Endothelial cell of umbilical vein (primary cell): ENCODE data around the gene MYLK2. TPM values are rescaled to one million over a fixed set of nuclear protein-coding genes. Genes with fewer than 3 reads are reported as not detected.

Source experiments
- BruUV-seq: library from RNA; stranded (reverse); fragments of 400-500 nt; replicated peaks from 2 replicates; lab custom pipeline; 2021; lab: Mats Ljungman, UMichigan
- CTCF ChIA-PET: fragments of 300-600, 350-600 bp; sonication (Branson Sonifier 250); formaldehyde crosslinking; loops from one replicate; lab custom pipeline; 2021; ENCODE audit warnings: antibody characterized with exemption, inconsistent platforms; lab: Charles Lee
- POLR2A ChIA-PET: fragments of 300-600, 350-600 bp; sonication (Branson Sonifier 250); formaldehyde crosslinking; loops from one replicate; lab custom pipeline; 2021; ENCODE audit warnings: antibody characterized with exemption, inconsistent platforms; lab: Charles Lee
- DNase-seq: peaks from one replicate; pipeline ENCODE4 v3.0.0-alpha.2; 2011; ENCODE audit warnings: low read depth, low spot score
- FAIRE-seq: peaks from 2 replicates; lab custom pipeline; 2011; peaks lifted over from hg19 to GRCh38; lab: Jason Lieb, UNC
- H2AFZ ChIP-seq: 2 replicates; pipeline ENCODE4 v1.6.0; 2012; ENCODE audit warnings: low read depth, low read length, control low read depth, inconsistent platforms
- H3K27ac ChIP-seq: 2 replicates; pipeline ENCODE4 v1.5.1; 2011; ENCODE audit warnings: low read depth, mild to moderate bottlenecking, control low read depth, low read length, moderate library complexity; ENCODE audit not compliant: insufficient read depth
- H3K27me3 ChIP-seq, 2 experiments: 2 replicates each; pipeline versions ENCODE4 v1.6.0 to v1.6.1; 2011; ENCODE audit warnings: low read length in 2 of 2, mixed read lengths in 1 of 2; ENCODE audit not compliant: control insufficient read depth in 2 of 2, insufficient read depth in 2 of 2
- H3K36me3 ChIP-seq, 2 experiments: 2 replicates in 1 of 2; 3 replicates in 1 of 2; pipeline ENCODE4 v1.5.1; 2011; ENCODE audit warnings: low read length in 2 of 2, mild to moderate bottlenecking in 1 of 2, moderate library complexity in 1 of 2; ENCODE audit not compliant: control insufficient read depth in 2 of 2, insufficient read depth in 2 of 2; ENCODE audit errors: extremely low read depth in 1 of 2
- H3K4me1 ChIP-seq: 3 replicates; pipeline ENCODE4 v1.5.1; 2011; ENCODE audit warnings: mild to moderate bottlenecking, low read length; ENCODE audit not compliant: control insufficient read depth, insufficient read depth; ENCODE audit errors: extremely low read depth
- H3K4me2 ChIP-seq: 2 replicates; pipeline ENCODE4 v1.6.1; 2011; ENCODE audit warnings: low read length, control low read depth, mixed read lengths; ENCODE audit not compliant: insufficient read depth
- H3K4me3 ChIP-seq, 3 experiments: fragments of 200-600 bp in 1 of 3; sonication (generic), shearing (Covaris generic) in 1 of 3; replicated peaks in 1 of 3; 2 replicates each; pipeline ENCODE4 v1.5.1; 2011 to 2016; ENCODE audit warnings: control low read depth in 3 of 3, low read length in 3 of 3, mild to moderate bottlenecking in 2 of 3, inconsistent platforms in 1 of 3, low read depth in 1 of 3, moderate library complexity in 1 of 3; ENCODE audit not compliant: insufficient read depth in 1 of 3
- H3K79me2 ChIP-seq: 2 replicates; pipeline ENCODE4 v1.6.0; 2012; ENCODE audit warnings: low read length, inconsistent platforms; ENCODE audit not compliant: control insufficient read depth, insufficient read depth
- H3K9ac ChIP-seq: replicated peaks from 2 replicates; pipeline ENCODE3; 2011; ENCODE audit warnings: low read length, control low read depth; ENCODE audit not compliant: insufficient read depth; ENCODE audit errors: extremely low read depth
- H3K9me1 ChIP-seq: replicated peaks from 3 replicates; pipeline ENCODE4 v1.6.0; 2011; ENCODE audit warnings: mild to moderate bottlenecking, low read length; ENCODE audit not compliant: control insufficient read depth, insufficient read depth; ENCODE audit errors: extremely low read depth
- H3K9me3 ChIP-seq: replicated peaks from 2 replicates; pipeline ENCODE4 v1.5.1; 2012; ENCODE audit warnings: low read length, inconsistent platforms; ENCODE audit not compliant: control insufficient read depth, insufficient read depth
- H4K20me1 ChIP-seq: replicated peaks from 2 replicates; pipeline ENCODE3; 2011; ENCODE audit warnings: mild to moderate bottlenecking, low read length; ENCODE audit not compliant: control insufficient read depth, insufficient read depth; ENCODE audit errors: extremely low read depth
- EZH2 ChIP-seq: IDR thresholded peaks from 2 replicates; pipeline ENCODE4 v1.6.1; 2012; ENCODE audit warnings: borderline replicate concordance, low read depth, mild to moderate bottlenecking, moderate library complexity, low read length, inconsistent platforms; ENCODE audit not compliant: severe bottlenecking
- FOS ChIP-seq: IDR thresholded peaks from 2 replicates; pipeline ENCODE4 v1.6.1; 2011; ENCODE audit warnings: mild to moderate bottlenecking, low read length, moderate library complexity, borderline replicate concordance; ENCODE audit not compliant: insufficient read depth
- GATA2 ChIP-seq: IDR thresholded peaks from 2 replicates; pipeline ENCODE4 v1.7.0; 2011; ENCODE audit warnings: low read depth, mild to moderate bottlenecking, moderate library complexity, mixed read lengths, low read length; ENCODE audit not compliant: insufficient read length, insufficient read depth
- JUN ChIP-seq: IDR thresholded peaks from 2 replicates; pipeline ENCODE4 v1.6.1; 2011; ENCODE audit warnings: borderline replicate concordance, low read depth; ENCODE audit not compliant: insufficient read length, insufficient read depth
- MYC ChIP-seq: IDR thresholded peaks from one replicate; pipeline ENCODE4 v1.6.1; 2011; ENCODE audit warnings: mild to moderate bottlenecking, low read depth, low read length
- POLR2A ChIP-seq: IDR thresholded peaks from 2 replicates; pipeline ENCODE4 v1.6.1; 2012; ENCODE audit warnings: low read depth, mild to moderate bottlenecking, control low read depth, low read length
- POLR2AphosphoS5 ChIP-seq: IDR thresholded peaks from 2 replicates; pipeline ENCODE4 v1.6.1; 2012; ENCODE audit warnings: low read depth, mild to moderate bottlenecking, control low read depth, low read length, moderate library complexity; ENCODE audit not compliant: insufficient read depth
- dilution Hi-C: fragments of 300-500 bp; cut with MboI; formaldehyde crosslinking; loops from one replicate; pipeline ENCODE4 v1.15.0; 2019; ENCODE audit warnings: low sequenced_read_pairs; ENCODE audit not compliant: extremely low pct_ligation_motif_present
- intact Hi-C: fragments of 100-400 bp; cut with micrococcal nuclease; formaldehyde crosslinking; loops from one replicate; pipeline ENCODE4 v1.10.0; 2022
- polyA plus RNA-seq, 4 experiments: library from polyadenylated mRNA; depleted of rRNA in 3 of 4; stranded (reverse) in 3 of 4; unstranded in 1 of 4; fragments of >200 nt; gene quantifications; 2 replicates each; pipeline versions ENCODE4 v1.2.1 to v1.2.3, GENCODE V29; 2011 to 2012; ENCODE audit warnings: missing spikeins in 1 of 4
- total RNA-seq: library from RNA; stranded (reverse); gene quantifications from 2 replicates; pipeline ENCODE4 v1.2.3, GENCODE V29; 2021
- TF ChIP-seq, protein P1 (sequence below), 2 donors: IDR thresholded peaks; 1 replicate in 1 of 2; 2 replicates in 1 of 2; pipeline ENCODE4 v1.5.1; 2011; ENCODE audit warnings: low read length in 2 of 2, mild to moderate bottlenecking in 2 of 2, moderate library complexity in 2 of 2, control low read depth in 1 of 2, inconsistent platforms in 1 of 2, low read depth in 1 of 2; ENCODE audit not compliant: insufficient read depth in 1 of 2; ENCODE audit errors: extremely low read depth in 1 of 2
- TF ChIP-seq, protein P2 (sequence below): IDR thresholded peaks from 2 replicates; pipeline ENCODE4 v1.6.1; 2011; ENCODE audit not compliant: insufficient read depth, insufficient read length

MYLK2 gene
- total and polyA plus RNA-seq, 2 donors (not counting 3 experiments of a cell fraction or from before 2014, with no cell fraction given), result 2.6 to 2.7 TPM

DNA sequence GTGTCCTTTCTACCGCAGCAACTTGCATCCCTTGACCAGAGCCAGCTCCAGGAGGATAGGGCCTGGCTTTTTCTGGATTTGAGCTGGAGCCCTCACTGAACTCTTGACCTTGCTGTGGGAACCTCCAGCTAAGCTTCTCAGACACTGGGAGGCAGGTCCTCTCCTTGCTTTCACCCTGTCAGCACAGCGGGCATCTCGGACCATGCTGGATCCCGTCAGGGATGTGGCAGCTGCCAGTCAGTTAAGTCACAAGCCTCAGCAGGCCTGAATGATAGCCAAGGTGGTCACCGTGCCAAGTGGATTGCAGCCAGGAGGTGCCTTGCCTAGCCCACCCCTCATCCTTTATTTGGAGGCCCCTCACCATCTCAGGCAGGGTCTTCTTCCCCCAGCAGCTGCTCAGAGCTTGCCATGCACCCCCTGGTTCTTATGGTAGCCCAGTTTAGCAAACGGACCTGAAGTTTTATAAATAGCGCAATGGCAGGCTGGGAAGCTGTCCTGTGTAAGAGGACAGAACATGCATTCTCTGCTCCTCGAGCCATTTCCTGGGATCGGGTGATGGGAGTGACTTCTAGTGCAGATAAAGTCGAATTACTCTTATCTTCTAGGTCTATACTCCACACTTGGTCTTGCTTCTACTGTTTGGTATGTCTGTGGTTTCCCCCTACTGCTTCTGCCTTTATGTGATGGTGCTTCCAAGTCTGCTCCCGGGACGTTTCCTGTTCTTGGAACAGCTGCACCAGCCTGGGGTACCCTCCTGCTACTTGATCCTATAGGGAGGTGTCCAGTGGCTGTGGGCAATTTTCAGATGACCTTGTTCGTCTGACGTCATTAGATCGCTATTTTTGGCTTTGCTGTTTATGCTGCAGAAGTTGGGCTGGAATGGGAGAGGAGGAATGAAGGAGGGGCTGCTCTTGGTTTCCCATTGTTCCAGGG lies 7.1 kb upstream of the MYLK2 start:
- Histone ChIP-seq H2AFZ (no peak overlapping the region), H3K36me3 (no peaks in the 10 kb centered on the region), H3K27ac (no peak overlapping the region), H3K4me1 (peaks cover 8% of the 10 kb centered on the region), H3K9me3 (no peaks in the 10 kb centered on the region), H3K4me2 (no peak overlapping the region), H3K27me3 (no peaks in the 10 kb centered on the region), H3K4me3 (no peak overlapping the region), H3K9me1 (no peaks in the 10 kb centered on the region), H4K20me1 (no peaks in the 10 kb centered on the region), H3K9ac (no peak overlapping the region), H3K79me2 (no peaks in the 10 kb centered on the region)
- peak; percentile 69 for DNase-seq
- TF ChIP-seq JUN (peak; percentile 54), MYC (no peak)
- ChIA-PET CTCF (interaction anchor here (0.8 kb wide), 1 partner anchor 11 kb away, joined by 3 read pairs; no protein-coding TSS in a partner anchor), POLR2A (no interaction called here)
- peak; percentile 54 for FAIRE-seq
- intact Hi-C loops, result no loop called here
- no TSS peak for BruUV-seq
- dilution Hi-C loops, result no loop called here

DNA sequence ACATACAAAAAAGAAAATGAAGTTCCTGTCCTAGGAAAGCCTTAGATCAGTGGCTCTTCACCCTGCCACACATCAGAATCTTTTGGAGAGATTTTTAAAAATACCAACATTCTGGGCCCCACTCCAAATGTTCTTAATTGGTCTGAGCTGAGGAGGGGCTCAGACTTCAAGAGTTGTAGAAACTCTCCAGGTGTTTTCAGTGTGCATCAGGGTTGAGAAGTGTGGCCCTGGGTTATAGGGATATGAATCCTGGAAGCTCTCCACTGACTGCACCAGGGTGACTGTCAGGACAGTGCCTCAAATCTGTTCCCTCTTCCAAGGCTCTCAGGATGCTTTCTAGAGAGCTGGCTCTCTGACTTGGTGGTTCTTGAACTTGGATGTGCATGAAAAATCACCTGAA lies 5.5 kb upstream of the MYLK2 start:
- ChIA-PET POLR2A (no interaction called here), CTCF (interaction anchor here (0.6 to 2.4 kb wide), 7 partner anchors 10 to 246 kb away, joined by 3 to 11 read pairs (median 4); no protein-coding TSS in a partner anchor)
- dilution Hi-C loops (no loop called here), intact Hi-C loops (no loop called here)
- DNase-seq (no peak), FAIRE-seq (no peak)
- no peaks in the 10 kb centered on the region for H3K9me3 ChIP-seq
- H4K20me1 ChIP-seq, result no peaks in the 10 kb centered on the region
- no peaks in the 10 kb centered on the region for H3K79me2 ChIP-seq
- H3K4me1 ChIP-seq, result peaks cover 8% of the 10 kb centered on the region
- TF ChIP-seq POLR2A (no peak), EZH2 (no peak), JUN (no peak), GATA2 (no peak), FOS (no peak), MYC (no peak), POLR2AphosphoS5 (no peak)
- TF ChIP-seq, protein P1, sequence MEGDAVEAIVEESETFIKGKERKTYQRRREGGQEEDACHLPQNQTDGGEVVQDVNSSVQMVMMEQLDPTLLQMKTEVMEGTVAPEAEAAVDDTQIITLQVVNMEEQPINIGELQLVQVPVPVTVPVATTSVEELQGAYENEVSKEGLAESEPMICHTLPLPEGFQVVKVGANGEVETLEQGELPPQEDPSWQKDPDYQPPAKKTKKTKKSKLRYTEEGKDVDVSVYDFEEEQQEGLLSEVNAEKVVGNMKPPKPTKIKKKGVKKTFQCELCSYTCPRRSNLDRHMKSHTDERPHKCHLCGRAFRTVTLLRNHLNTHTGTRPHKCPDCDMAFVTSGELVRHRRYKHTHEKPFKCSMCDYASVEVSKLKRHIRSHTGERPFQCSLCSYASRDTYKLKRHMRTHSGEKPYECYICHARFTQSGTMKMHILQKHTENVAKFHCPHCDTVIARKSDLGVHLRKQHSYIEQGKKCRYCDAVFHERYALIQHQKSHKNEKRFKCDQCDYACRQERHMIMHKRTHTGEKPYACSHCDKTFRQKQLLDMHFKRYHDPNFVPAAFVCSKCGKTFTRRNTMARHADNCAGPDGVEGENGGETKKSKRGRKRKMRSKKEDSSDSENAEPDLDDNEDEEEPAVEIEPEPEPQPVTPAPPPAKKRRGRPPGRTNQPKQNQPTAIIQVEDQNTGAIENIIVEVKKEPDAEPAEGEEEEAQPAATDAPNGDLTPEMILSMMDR (IDR thresholded peaks at IDR 0.05; ENCODE audit: extremely low read depth in 1 of 2, insufficient read depth in 1 of 2, low read depth in 1 of 2, low read length in 2 of 2), result no peak
- TF ChIP-seq, protein P2, sequence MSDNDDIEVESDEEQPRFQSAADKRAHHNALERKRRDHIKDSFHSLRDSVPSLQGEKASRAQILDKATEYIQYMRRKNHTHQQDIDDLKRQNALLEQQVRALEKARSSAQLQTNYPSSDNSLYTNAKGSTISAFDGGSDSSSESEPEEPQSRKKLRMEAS, result no peak
- no TSS peak for BruUV-seq
- no peaks in the 10 kb centered on the region for H3K9me1 ChIP-seq
- H2AFZ ChIP-seq, result no peak overlapping the region
- no peak overlapping the region for H3K27ac ChIP-seq
- H3K36me3 ChIP-seq, result no peaks in the 10 kb centered on the region
- H3K27me3 ChIP-seq, result no peaks in the 10 kb centered on the region
- H3K4me3 ChIP-seq, result no peak overlapping the region
- no peak overlapping the region for H3K9ac ChIP-seq
- no peak overlapping the region for H3K4me2 ChIP-seq
